Stimulated activated CD4-positive, alpha-beta T cell treated with anti-CD3 and anti-CD28 coated beads, Interleukin-1b, Interleukin-23, amount 100 ng/mL, for 24 hours (primary cell): Measurements from ENCODE around the gene OR6K6.

ENCODE experiments used
- DNase-seq, 4 experiments: peaks; one replicate each; pipeline ENCODE4 v3.0.0-alpha.2; 2020; ENCODE audit warnings: low read depth in 4 of 4, low spot score in 1 of 4

Gene OR6K6

DNA sequence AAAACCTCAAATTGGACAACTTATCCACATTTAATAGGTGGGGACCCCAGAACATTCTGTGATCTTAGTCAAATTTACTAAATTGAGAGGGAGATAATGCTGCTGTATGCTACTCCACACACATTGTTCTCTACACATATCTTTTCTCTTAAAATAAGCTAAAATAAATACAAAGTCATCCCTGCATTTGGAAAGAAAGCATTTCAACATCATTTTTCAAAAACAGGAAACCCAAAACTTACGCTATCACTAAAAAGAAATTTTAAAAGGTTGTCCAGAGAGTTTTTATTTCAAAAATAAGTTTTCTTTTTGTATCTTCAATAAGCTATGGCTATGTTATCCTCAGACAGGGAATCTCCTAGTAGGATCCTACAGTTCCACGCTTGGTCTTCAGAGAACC lies 46.0 kb downstream of the OR6K6 start:
- no peak for DNase-seq

- no peak for DNase-seq
These were observed 46.9 kb downstream of the OR6K6 start for GRCh38 chr1:158801396-158801795.

DNA sequence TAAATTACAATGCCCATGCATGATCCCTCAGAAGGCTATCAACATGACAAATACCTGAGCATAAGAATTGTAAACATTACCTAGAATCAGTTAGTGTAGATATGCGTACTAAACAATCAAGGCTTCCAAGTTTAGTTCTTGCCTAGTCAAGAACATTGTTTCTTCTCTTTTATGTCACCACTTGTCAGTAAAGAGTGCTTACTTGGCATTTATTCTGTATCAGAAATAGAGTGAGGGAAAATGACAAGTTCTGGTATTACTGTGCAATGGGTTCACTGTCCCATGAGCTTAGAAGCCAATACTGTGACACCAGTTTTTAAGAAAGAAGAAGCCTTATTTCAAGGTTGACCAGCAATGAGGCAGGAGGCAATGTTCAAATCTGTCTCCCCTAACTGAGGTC lies 49.2 kb downstream of the OR6K6 start:
- DNase-seq: no peak
